ENCODE measurements around the gene RPL36A.

RPL36A gene

DNA sequence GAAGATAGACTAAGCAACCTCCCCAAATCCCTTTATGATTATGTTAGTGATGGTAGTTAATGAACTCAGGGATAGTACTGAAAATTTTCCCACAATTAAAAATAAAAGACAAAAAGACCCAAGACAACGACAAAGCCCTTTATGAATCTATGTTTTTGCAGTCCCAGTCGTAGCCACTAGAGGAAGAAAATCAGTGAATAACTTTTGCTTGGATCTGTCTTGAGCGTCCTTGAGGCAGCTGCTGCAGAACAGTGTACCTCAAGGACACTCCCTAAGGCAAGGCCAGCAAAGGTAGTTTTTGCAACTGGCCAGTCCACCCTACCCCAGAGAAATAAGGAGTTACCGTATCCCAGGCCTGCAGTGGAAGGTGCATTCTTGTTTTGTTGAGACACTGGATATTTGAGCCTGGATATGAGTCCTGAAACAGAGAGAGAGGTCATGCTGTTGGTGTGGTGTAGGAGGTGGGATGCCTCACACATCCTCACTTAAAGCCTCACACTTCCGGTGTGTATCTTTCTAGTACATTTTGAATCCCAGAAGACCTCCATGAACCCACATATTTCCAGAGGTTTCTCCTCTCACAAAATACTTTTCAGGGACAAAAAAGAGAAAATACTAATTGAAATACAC is 33.5 kb upstream of the RPL36A start:
- ATAC-seq (ENCODE audit: low read depth) (no peak), DNase-seq (ENCODE audit: low spot score) (no peak)
- TF ChIP-seq, protein P1, sequence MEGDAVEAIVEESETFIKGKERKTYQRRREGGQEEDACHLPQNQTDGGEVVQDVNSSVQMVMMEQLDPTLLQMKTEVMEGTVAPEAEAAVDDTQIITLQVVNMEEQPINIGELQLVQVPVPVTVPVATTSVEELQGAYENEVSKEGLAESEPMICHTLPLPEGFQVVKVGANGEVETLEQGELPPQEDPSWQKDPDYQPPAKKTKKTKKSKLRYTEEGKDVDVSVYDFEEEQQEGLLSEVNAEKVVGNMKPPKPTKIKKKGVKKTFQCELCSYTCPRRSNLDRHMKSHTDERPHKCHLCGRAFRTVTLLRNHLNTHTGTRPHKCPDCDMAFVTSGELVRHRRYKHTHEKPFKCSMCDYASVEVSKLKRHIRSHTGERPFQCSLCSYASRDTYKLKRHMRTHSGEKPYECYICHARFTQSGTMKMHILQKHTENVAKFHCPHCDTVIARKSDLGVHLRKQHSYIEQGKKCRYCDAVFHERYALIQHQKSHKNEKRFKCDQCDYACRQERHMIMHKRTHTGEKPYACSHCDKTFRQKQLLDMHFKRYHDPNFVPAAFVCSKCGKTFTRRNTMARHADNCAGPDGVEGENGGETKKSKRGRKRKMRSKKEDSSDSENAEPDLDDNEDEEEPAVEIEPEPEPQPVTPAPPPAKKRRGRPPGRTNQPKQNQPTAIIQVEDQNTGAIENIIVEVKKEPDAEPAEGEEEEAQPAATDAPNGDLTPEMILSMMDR (IDR thresholded peaks at IDR 0.05; ENCODE audit: poor library complexity, severe bottlenecking): no peak
- Histone ChIP-seq H3K4me3 (ENCODE audit: severe bottlenecking) (no peak overlapping the region), H3K36me3 (ENCODE audit: low read depth) (no peaks in the 10 kb centered on the region), H3K27me3 (ENCODE audit: insufficient read depth, poor library complexity, severe bottlenecking) (no peaks in the 10 kb centered on the region), H3K9me3 (ENCODE audit: severe bottlenecking) (no peaks in the 10 kb centered on the region), H3K4me1 (ENCODE audit: insufficient read depth, poor library complexity, severe bottlenecking) (no peaks in the 10 kb centered on the region), H3K27ac (ENCODE audit: poor library complexity, severe bottlenecking) (no peak overlapping the region)

DNA sequence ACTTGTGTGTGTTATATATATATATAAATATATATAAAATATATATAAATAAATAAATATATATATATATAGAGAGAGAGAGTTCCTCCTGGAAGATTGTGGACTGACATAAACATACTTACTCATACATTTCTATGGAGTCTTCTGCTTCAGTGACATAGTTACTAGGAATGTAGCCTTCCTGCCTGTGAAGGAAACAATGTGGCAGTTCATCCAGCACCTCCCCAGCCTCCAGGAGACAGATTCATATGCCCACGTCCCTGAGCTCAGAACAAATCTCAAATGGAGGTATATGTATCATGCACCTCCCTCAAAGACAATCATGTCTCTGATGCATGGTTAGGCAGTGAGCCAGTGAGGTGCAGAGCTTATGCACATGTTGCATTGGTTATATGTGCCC is 30.8 kb upstream of the RPL36A start:
- Histone ChIP-seq H3K9me3 (ENCODE audit: severe bottlenecking) (no peaks in the 10 kb centered on the region), H3K4me1 (ENCODE audit: insufficient read depth, poor library complexity, severe bottlenecking) (no peaks in the 10 kb centered on the region), H3K4me3 (ENCODE audit: severe bottlenecking) (no peak overlapping the region), H3K36me3 (ENCODE audit: low read depth) (no peaks in the 10 kb centered on the region), H3K27ac (ENCODE audit: poor library complexity, severe bottlenecking) (no peak overlapping the region), H3K27me3 (ENCODE audit: insufficient read depth, poor library complexity, severe bottlenecking) (no peaks in the 10 kb centered on the region)
- ATAC-seq (ENCODE audit: low read depth): no peak; the same call in 2 of the 3 replicates
- TF ChIP-seq, protein P1 (IDR thresholded peaks at IDR 0.05; ENCODE audit: poor library complexity, severe bottlenecking): no peak
- no peak for DNase-seq (ENCODE audit: low spot score)

DNA sequence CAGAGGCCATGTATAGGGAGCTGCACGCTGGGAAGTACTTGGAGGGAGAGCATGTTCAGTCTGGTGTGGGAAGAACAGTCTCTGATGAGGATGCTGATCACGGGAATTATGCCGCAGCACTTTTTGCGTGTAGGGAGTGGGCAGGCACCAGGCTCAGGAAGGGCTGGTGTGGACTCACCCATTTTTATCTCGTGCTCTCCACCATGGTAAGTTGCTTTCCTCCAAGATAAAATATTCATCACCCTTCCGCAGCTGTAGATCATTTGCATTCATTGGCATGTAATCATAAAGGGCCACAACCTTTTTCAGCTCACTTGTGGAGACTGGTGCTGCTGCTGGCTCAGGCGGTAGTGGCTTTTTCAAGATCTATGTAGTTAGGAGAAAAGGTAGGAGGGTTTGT is 30.4 kb upstream of the RPL36A start:
- Histone ChIP-seq H3K27me3 (ENCODE audit: insufficient read depth, poor library complexity, severe bottlenecking) (no peaks in the 10 kb centered on the region), H3K4me1 (ENCODE audit: insufficient read depth, poor library complexity, severe bottlenecking) (no peaks in the 10 kb centered on the region), H3K36me3 (ENCODE audit: low read depth) (no peaks in the 10 kb centered on the region), H3K27ac (ENCODE audit: poor library complexity, severe bottlenecking) (no peak overlapping the region), H3K9me3 (ENCODE audit: severe bottlenecking) (no peaks in the 10 kb centered on the region), H3K4me3 (ENCODE audit: severe bottlenecking) (no peak overlapping the region)
- no peak for ATAC-seq (ENCODE audit: low read depth)
- no peak for DNase-seq (ENCODE audit: low spot score)
- TF ChIP-seq, protein P1 (IDR thresholded peaks at IDR 0.05; ENCODE audit: poor library complexity, severe bottlenecking): no peak

DNA sequence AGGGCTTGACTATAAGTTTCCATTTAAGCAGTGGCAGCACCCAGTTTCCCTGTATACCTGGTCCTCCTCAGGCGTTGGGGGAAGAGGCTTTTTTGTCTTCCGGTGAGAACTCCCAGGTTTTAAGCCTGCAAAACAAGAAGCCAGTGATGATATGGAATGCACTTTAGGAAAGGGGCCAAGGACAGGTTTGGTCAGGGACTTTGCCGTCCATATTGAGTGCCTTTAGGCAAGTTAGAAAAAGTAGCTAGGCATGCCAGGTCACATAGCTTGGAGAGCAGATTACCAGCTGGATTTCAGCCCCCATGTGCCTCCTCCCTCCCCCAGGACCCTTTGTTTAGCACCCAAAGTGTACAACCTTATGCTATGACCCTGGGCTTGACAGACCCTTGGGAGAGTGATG is 28.7 kb upstream of the RPL36A start:
- Histone ChIP-seq H3K4me3 (ENCODE audit: severe bottlenecking) (no peak overlapping the region), H3K36me3 (ENCODE audit: low read depth) (no peaks in the 10 kb centered on the region), H3K27me3 (ENCODE audit: insufficient read depth, poor library complexity, severe bottlenecking) (no peaks in the 10 kb centered on the region), H3K4me1 (ENCODE audit: insufficient read depth, poor library complexity, severe bottlenecking) (no peaks in the 10 kb centered on the region), H3K27ac (ENCODE audit: poor library complexity, severe bottlenecking) (no peak overlapping the region), H3K9me3 (ENCODE audit: severe bottlenecking) (no peaks in the 10 kb centered on the region)
- no peak for DNase-seq (ENCODE audit: low spot score)
- TF ChIP-seq, protein P1 (IDR thresholded peaks at IDR 0.05; ENCODE audit: poor library complexity, severe bottlenecking): no peak
- no peak for ATAC-seq (ENCODE audit: low read depth)

DNA sequence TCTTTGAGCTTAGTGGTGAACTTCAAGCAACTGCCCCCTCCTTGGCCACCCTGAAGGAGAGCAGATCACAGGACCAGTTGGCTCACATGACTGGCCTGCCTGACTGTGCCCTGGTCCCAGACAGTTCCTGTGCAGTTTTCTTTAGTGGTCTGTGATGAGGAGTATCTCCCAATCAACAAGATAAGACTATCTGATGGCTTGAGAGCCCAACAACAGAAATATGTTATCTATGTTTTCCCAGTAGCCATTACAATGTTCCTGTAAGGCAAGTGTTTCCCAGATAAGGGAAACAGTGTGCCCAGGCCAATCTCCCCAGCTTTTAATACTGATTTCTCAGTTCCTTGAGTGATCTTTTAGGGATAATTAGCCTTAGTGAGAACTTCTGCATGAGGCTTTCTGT is 28.1 kb upstream of the RPL36A start:
- Histone ChIP-seq H3K27ac (ENCODE audit: poor library complexity, severe bottlenecking) (no peak overlapping the region), H3K4me1 (ENCODE audit: insufficient read depth, poor library complexity, severe bottlenecking) (no peaks in the 10 kb centered on the region), H3K36me3 (ENCODE audit: low read depth) (no peaks in the 10 kb centered on the region), H3K27me3 (ENCODE audit: insufficient read depth, poor library complexity, severe bottlenecking) (no peaks in the 10 kb centered on the region), H3K9me3 (ENCODE audit: severe bottlenecking) (no peaks in the 10 kb centered on the region), H3K4me3 (ENCODE audit: severe bottlenecking) (no peak overlapping the region)
- DNase-seq (ENCODE audit: low spot score): no peak
- TF ChIP-seq, protein P1 (IDR thresholded peaks at IDR 0.05; ENCODE audit: poor library complexity, severe bottlenecking): no peak
- ATAC-seq (ENCODE audit: low read depth): no peak

All from RWPE2 (cell line).